K562 (cell line): ENCODE data around the gene NEMP2. TPM values are rescaled to one million over a fixed set of nuclear protein-coding genes. Genes with fewer than 3 reads are reported as not detected.

Experiments used
- ATAC-seq: fragments of 200-7000 bp; cut with Tn5 transposase; 3 replicates; pipeline ENCODE4 v1.9.1; 2020; ENCODE audit warnings: moderate library complexity
- BruUV-seq: library from RNA; stranded (reverse); fragments of 400-500 nt; replicated peaks from 2 replicates; lab custom pipeline; 2021; lab: Mats Ljungman, UMichigan
- CTCF ChIA-PET: fragments of 300-600 bp; formaldehyde crosslinking; extraction: SDS; loops from one replicate; lab custom pipeline; 2021; ENCODE audit warnings: low intra/inter-chr PET ratio; lab: Yijun Ruan, JAX
- POLR2A ChIA-PET: fragments of 300-600, 350-650 bp; sonication (Branson Sonifier 250); formaldehyde crosslinking; extraction: SDS; loops from one replicate; lab custom pipeline; 2021; ENCODE audit warnings: antibody characterized with exemption, inconsistent platforms; lab: Yijun Ruan, JAX
- DNase-seq, 4 experiments: peaks; one replicate each; pipeline versions ENCODE4 v3.0.0 to v3.0.0-alpha.2; 2011 to 2018; ENCODE audit warnings: low spot score in 3 of 4, mixed read lengths in 3 of 4; ENCODE audit errors: extremely low read depth in 1 of 4
- FAIRE-seq: peaks from 2 replicates; lab custom pipeline; 2011; peaks lifted over from hg19 to GRCh38; lab: Jason Lieb, UNC
- H2AFZ ChIP-seq: 2 replicates; pipeline ENCODE4 v1.6.0; 2011; ENCODE audit warnings: low read depth, low read length, control low read depth, inconsistent platforms
- H3K27ac ChIP-seq: fragments of 200-600 bp; 3 replicates; pipeline ENCODE4 v1.8.0; 2011; ENCODE audit warnings: low read depth, mild to moderate bottlenecking, control low read depth, inconsistent platforms, low read length, moderate library complexity, mixed read lengths; ENCODE audit errors: extremely low read depth
- H3K27me3 ChIP-seq, 2 experiments: fragments of 300-600 bp in 1 of 2; 2 replicates in 1 of 2; 3 replicates in 1 of 2; pipeline versions ENCODE4 v1.6.0 to v1.8.0; 2011; ENCODE audit warnings: inconsistent platforms in 2 of 2, low read length in 2 of 2, mild to moderate bottlenecking in 1 of 2, mixed read lengths in 1 of 2, moderate library complexity in 1 of 2; ENCODE audit not compliant: control insufficient read depth in 2 of 2, insufficient read depth in 2 of 2
- H3K36me3 ChIP-seq: fragments of 300-600 bp; 3 replicates; pipeline ENCODE4 v1.8.0; 2011; ENCODE audit warnings: mild to moderate bottlenecking, low read length, inconsistent platforms; ENCODE audit not compliant: control insufficient read depth, insufficient read depth
- H3K4me1 ChIP-seq, 2 experiments: fragments of 200-600 bp in 1 of 2; replicated peaks in 1 of 2; 2 replicates in 1 of 2; 3 replicates in 1 of 2; pipeline versions ENCODE4 v1.5.1 to v1.8.0; 2011; ENCODE audit warnings: inconsistent platforms in 2 of 2, low read length in 2 of 2, mild to moderate bottlenecking in 1 of 2, mixed read lengths in 1 of 2, moderate library complexity in 1 of 2; ENCODE audit not compliant: control insufficient read depth in 2 of 2, insufficient read depth in 2 of 2
- H3K4me2 ChIP-seq: 2 replicates; pipeline ENCODE4 v1.6.1; 2011; ENCODE audit warnings: low read length, control low read depth, inconsistent platforms, mixed read lengths; ENCODE audit not compliant: insufficient read depth
- H3K4me3 ChIP-seq: fragments of 200-600 bp; sonication (generic), shearing (Covaris generic); 2 replicates; pipeline ENCODE4 v1.5.1; 2016; ENCODE audit warnings: control low read depth, inconsistent platforms
- H3K79me2 ChIP-seq: fragments of 200-600 bp; 3 replicates; pipeline ENCODE4 v1.8.0; 2011; ENCODE audit warnings: low read length, inconsistent platforms; ENCODE audit not compliant: control insufficient read depth, insufficient read depth
- H3K9ac ChIP-seq, 2 experiments: 2 replicates each; pipeline versions ENCODE4 v1.6.0 to v1.6.1; 2011; ENCODE audit warnings: low read depth in 2 of 2, low read length in 2 of 2, control low read depth in 1 of 2, inconsistent platforms in 1 of 2, mild to moderate bottlenecking in 1 of 2, mixed read lengths in 1 of 2; ENCODE audit not compliant: insufficient read depth in 1 of 2
- H3K9me1 ChIP-seq: one replicate; pipeline ENCODE4 v1.6.0; 2011; ENCODE audit warnings: inconsistent platforms, mild to moderate bottlenecking, low read length, moderate library complexity; ENCODE audit not compliant: control insufficient read depth, insufficient read depth
- H3K9me3 ChIP-seq: replicated peaks from 2 replicates; pipeline ENCODE4 v1.5.1; 2011; ENCODE audit warnings: low read depth, low read length, inconsistent platforms; ENCODE audit not compliant: control insufficient read depth, insufficient read depth
- H4K20me1 ChIP-seq: replicated peaks from 2 replicates; pipeline ENCODE4 v1.6.1; 2011; ENCODE audit warnings: low read length, inconsistent platforms, mixed read lengths; ENCODE audit not compliant: control insufficient read depth, insufficient read depth
- ARID1B ChIP-seq: fragments of 450-650 bp; IDR thresholded peaks from 2 replicates; pipeline ENCODE4 v1.6.1; 2016; ENCODE audit warnings: antibody characterized with exemption, mild to moderate bottlenecking, inconsistent platforms
- CBX3 ChIP-seq, 2 experiments: IDR thresholded peaks; 1 replicate in 1 of 2; 2 replicates in 1 of 2; pipeline ENCODE4 v1.6.1; 2012; ENCODE audit warnings: inconsistent platforms in 2 of 2, low read length in 2 of 2, borderline replicate concordance in 1 of 2, control low read depth in 1 of 2
- DPF2 ChIP-seq: fragments of 450-650 bp; IDR thresholded peaks from 2 replicates; pipeline ENCODE4 v1.6.1; 2016
- EGR1 ChIP-seq: fragments of 450-650 bp; conservative IDR thresholded peaks from 2 replicates; pipeline ENCODE4 v1.6.1; 2017; ENCODE audit warnings: mild to moderate bottlenecking
- ELF2 ChIP-seq: fragments of 250-450 bp; sonication (Bioruptor Pico); IDR thresholded peaks from 2 replicates; pipeline ENCODE4 v1.5.0; 2021; ENCODE audit warnings: mild to moderate bottlenecking
- GABPB2 ChIP-seq: fragments of 250-450 bp; sonication (Bioruptor Pico); conservative IDR thresholded peaks from 2 replicates; pipeline ENCODE4 v1.5.1; 2021; ENCODE audit warnings: mild to moderate bottlenecking
- HES1 ChIP-seq: fragments of 450-650 bp; IDR thresholded peaks from 2 replicates; pipeline ENCODE4 v1.6.1; 2016; ENCODE audit warnings: low read depth, mild to moderate bottlenecking, moderate library complexity
- POLR2AphosphoS2 ChIP-seq: IDR thresholded peaks from 2 replicates; pipeline ENCODE4 v1.6.1; 2012; ENCODE audit warnings: low read length, improper control_type of control experiment
- RFX5 ChIP-seq: IDR thresholded peaks from 2 replicates; pipeline ENCODE4 v1.6.1; 2011; ENCODE audit warnings: low read depth, mild to moderate bottlenecking, improper control_type of control experiment, low read length
- SP2 ChIP-seq: IDR thresholded peaks from 2 replicates; pipeline ENCODE4 v1.6.1; 2011; ENCODE audit warnings: mild to moderate bottlenecking, low read depth, low read length, moderate library complexity; ENCODE audit not compliant: poor library complexity, severe bottlenecking; ENCODE audit errors: extremely low read depth
- TEAD4 ChIP-seq, 2 experiments: sonication (generic) in 1 of 2; formaldehyde crosslinking in 1 of 2; IDR thresholded peaks; 2 replicates each; pipeline versions ENCODE4 v1.6.1 to v1.8.0; 2012 to 2022; ENCODE audit warnings: borderline replicate concordance in 1 of 2, inconsistent platforms in 1 of 2, low read length in 1 of 2, mild to moderate bottlenecking in 1 of 2, missing genetic modification reagents in 1 of 2
- TRIM24 ChIP-seq, 2 experiments: fragments of 450-650 bp; IDR thresholded peaks; 2 replicates each; pipeline ENCODE4 v1.6.1; 2016
- ZEB2 ChIP-seq: fragments of 450-650 bp; IDR thresholded peaks from 2 replicates; pipeline ENCODE4 v1.6.1; 2016
- ZNF316 ChIP-seq: fragments of 450-650 bp; IDR thresholded peaks from 2 replicates; pipeline ENCODE4 v1.6.1; 2016
- ZNF592 ChIP-seq: fragments of 450-650 bp; IDR thresholded peaks from 2 replicates; pipeline ENCODE4 v1.6.1; 2017; ENCODE audit warnings: antibody characterized with exemption, mild to moderate bottlenecking
- ZNF717 ChIP-seq: fragments of 250-450 bp; sonication (Bioruptor Pico); IDR thresholded peaks from 2 replicates; pipeline ENCODE4 v1.5.0; 2021
- WGBS: fragments of 100-300 bp; shearing (Covaris generic); methylation state at CpG from one replicate; pipeline ENCODE4 v1.1.6; 2016; ENCODE audit warnings: low coverage, mixed read lengths; ENCODE audit not compliant: insufficient coverage; ENCODE audit errors: missing lambda C conversion rate; 5-methylcytosine and 5-hydroxymethylcytosine counted together
- in situ Hi-C: fragments of 300-500 bp; cut with MboI; formaldehyde crosslinking; loops from 4 replicates; pipeline ENCODE4 v1.15.0; 2018; ENCODE audit warnings: inconsistent platforms, mixed read lengths
- intact Hi-C: fragments of 100-400 bp; cut with micrococcal nuclease; formaldehyde crosslinking; loops from 2 replicates; pipeline ENCODE4 v1.14.2; 2022
- polyA plus RNA-seq, 8 experiments: library from polyadenylated mRNA; depleted of rRNA in 4 of 8; stranded (reverse) in 5 of 8; unstranded in 3 of 8; fragments of >200 nt; fragmentation: Nextera tagmentation in 2 of 8; fragmentation: Illumina TruSeq in 1 of 8; extraction: Ambion mirVana in 2 of 8; extraction: Trizol in 1 of 8; gene quantifications; 2 replicates each; pipeline versions ENCODE4 v1.2.1 to v1.2.3, GENCODE V29; 2011 to 2014; ENCODE audit warnings: inconsistent platforms in 1 of 8, missing spikeins in 1 of 8
- total RNA-seq, 7 experiments: library from RNA; depleted of rRNA in 6 of 7; stranded (reverse); fragments of >200 nt in 6 of 7; fragmentation: Illumina TruSeq in 2 of 7; extraction: Trizol in 2 of 7; gene quantifications; 2 replicates each; pipeline versions ENCODE4 v1.2.1 to v1.2.3, GENCODE V29; 2011 to 2021; ENCODE audit warnings: low replicate concordance in 1 of 7
- TF ChIP-seq, protein P1 (sequence below): fragments of 450-650 bp; IDR thresholded peaks from 2 replicates; pipeline ENCODE4 v1.6.1; 2017; ENCODE audit warnings: mild to moderate bottlenecking, moderate library complexity

The NEMP2 gene
- total and polyA plus RNA-seq, 9 of the 15 experiments (the other 6 are each of a cell fraction or from before 2014, with no cell fraction given) = 0.32 to 3.0 (median 1.7) TPM

GRCh38 chr2:190563109-190563508 lies 28.6 kb upstream of the NEMP2 start:
- H2AFZ ChIP-seq = peak overlapping the region; percentile 49
- in situ Hi-C loops (no loop called here), intact Hi-C loops (no loop called here)
- FAIRE-seq = peak; percentile 68
- ChIA-PET POLR2A (interaction anchor here (1.5 kb wide), 1 partner anchor 8 kb away, joined by 8 read pairs; no protein-coding TSS in a partner anchor), CTCF (no interaction called here)
- H3K4me1 ChIP-seq = peaks cover 5 to 12% of the 10 kb centered on the region in 2 experiments; a peak in 4 of 5 replicates
- peak; percentile 59 for ATAC-seq
- no TSS peak for BruUV-seq
- H4K20me1 ChIP-seq = no peaks in the 10 kb centered on the region
- H3K9ac ChIP-seq = peak overlapping the region in 1 of 2 experiments; percentile 31; a peak in 1 of 4 replicates
- H3K9me3 ChIP-seq = peaks cover 3% of the 10 kb centered on the region; the same call in 1 of the 2 replicates
- peak in 2 of 4 experiments; percentile 22 to 31 for DNase-seq
- H3K4me2 ChIP-seq = peak overlapping the region; percentile 1; the same call in 1 of the 2 replicates
- no peaks in the 10 kb centered on the region for H3K27me3 ChIP-seq
- 48% methylated on average over 7 of the region's 8 CpGs for WGBS
- H3K27ac ChIP-seq = no peak overlapping the region
- no peaks in the 10 kb centered on the region for H3K36me3 ChIP-seq
- no peak overlapping the region for H3K4me3 ChIP-seq
- no peaks in the 10 kb centered on the region for H3K9me1 ChIP-seq
- H3K79me2 ChIP-seq = no peaks in the 10 kb centered on the region
- peak; percentile 98 for TF ChIP-seq EGR1
- TF ChIP-seq ZEB2 = 0 out of 2 replicates have a peak, but pooled peaks have one; percentile 34
- TF ChIP-seq ZNF717 = no peak
- TF ChIP-seq ZNF316 = peak; percentile 58
- no peak for TF ChIP-seq SP2
- TF ChIP-seq RFX5 = no peak
- peak; percentile 33; the same call in 1 of the 2 replicates for TF ChIP-seq DPF2
- TF ChIP-seq HES1 = no peak
- TF ChIP-seq TEAD4 (IDR thresholded peaks at IDR 0.05; ENCODE audit: low read length) = 0 out of 2 replicates have a peak, but pooled peaks have one; percentile 22
- no peak for TF ChIP-seq TEAD4 (CRISPR knock-in tag; IDR thresholded peaks at IDR 0.05; ENCODE audit: borderline replicate concordance)
- TF ChIP-seq, protein P1, sequence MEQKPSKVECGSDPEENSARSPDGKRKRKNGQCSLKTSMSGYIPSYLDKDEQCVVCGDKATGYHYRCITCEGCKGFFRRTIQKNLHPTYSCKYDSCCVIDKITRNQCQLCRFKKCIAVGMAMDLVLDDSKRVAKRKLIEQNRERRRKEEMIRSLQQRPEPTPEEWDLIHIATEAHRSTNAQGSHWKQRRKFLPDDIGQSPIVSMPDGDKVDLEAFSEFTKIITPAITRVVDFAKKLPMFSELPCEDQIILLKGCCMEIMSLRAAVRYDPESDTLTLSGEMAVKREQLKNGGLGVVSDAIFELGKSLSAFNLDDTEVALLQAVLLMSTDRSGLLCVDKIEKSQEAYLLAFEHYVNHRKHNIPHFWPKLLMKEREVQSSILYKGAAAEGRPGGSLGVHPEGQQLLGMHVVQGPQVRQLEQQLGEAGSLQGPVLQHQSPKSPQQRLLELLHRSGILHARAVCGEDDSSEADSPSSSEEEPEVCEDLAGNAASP = no peak
- 0 out of 4 replicates have a peak, but pooled peaks of 1 of the 2 experiments have one; percentile 10 for TF ChIP-seq TRIM24 (IDR thresholded peaks at IDR 0.05)
- TF ChIP-seq CBX3 (IDR thresholded peaks at IDR 0.05; ENCODE audit: borderline replicate concordance in 1 of 2, low read length in 2 of 2) = no peak
- no peak for TF ChIP-seq ELF2 (CRISPR knock-in tag)
- peak; percentile 55 for TF ChIP-seq ARID1B
- no peak for TF ChIP-seq ZNF592
- TF ChIP-seq POLR2AphosphoS2 = no peak
- TF ChIP-seq GABPB2 = no peak
